Cardiac muscle cell (in vitro differentiated cells and primary cell): ENCODE data around the gene TREM2. TPM values are rescaled to one million over a fixed set of nuclear protein-coding genes. Genes with fewer than 3 reads are reported as not detected.

Experiments
- DNase-seq, 2 donors: peaks; one replicate each; pipeline versions ENCODE4 v3.0.0 to v3.0.0-alpha.2; 2010 to 2017; ENCODE audit warnings: low read depth in 1 of 2, low spot score in 1 of 2
- H3K27ac ChIP-seq: fragments of 200-600 bp; sonication (generic); 2 replicates; pipeline ENCODE4 v1.5.1; 2016
- H3K27me3 ChIP-seq: fragments of 200-600 bp; sonication (generic); 2 replicates; pipeline ENCODE4 v1.6.0; 2016; ENCODE audit warnings: control low read depth
- H3K36me3 ChIP-seq: fragments of 200-600 bp; sonication (generic); 2 replicates; pipeline ENCODE4 v1.5.1; 2016; ENCODE audit warnings: control low read depth
- H3K4me1 ChIP-seq: fragments of 200-600 bp; sonication (generic); 2 replicates; pipeline ENCODE4 v1.8.1; 2017; ENCODE audit warnings: low read depth, mild to moderate bottlenecking, mixed run types
- H3K4me3 ChIP-seq: fragments of 200-600 bp; sonication (generic); 2 replicates; pipeline ENCODE4 v1.5.1; 2016; ENCODE audit warnings: mild to moderate bottlenecking
- H3K9me3 ChIP-seq: fragments of 200-600 bp; sonication (generic); 2 replicates; pipeline ENCODE4 v1.5.1; 2017; ENCODE audit warnings: low read depth, mild to moderate bottlenecking, control low read depth
- polyA plus RNA-seq: library from polyadenylated mRNA; unstranded; fragments of >200 nt; fragmentation: Nextera tagmentation; extraction: Ambion mirVana; gene quantifications from 2 replicates; pipeline ENCODE4 v1.2.1, GENCODE V29; 2016
- total RNA-seq: library from RNA; depleted of rRNA; stranded (reverse); fragments of >200 nt; gene quantifications from 2 replicates; pipeline ENCODE4 v1.2.3, GENCODE V29; 2016
- TF ChIP-seq, protein P1 (sequence below): IDR thresholded peaks from 2 replicates; pipeline ENCODE4 v1.5.1; 2012; ENCODE audit warnings: low read depth, mild to moderate bottlenecking, low read length

TREM2 gene
- total and polyA plus RNA-seq, 2 experiments from 2014 or later: not detected

DNA sequence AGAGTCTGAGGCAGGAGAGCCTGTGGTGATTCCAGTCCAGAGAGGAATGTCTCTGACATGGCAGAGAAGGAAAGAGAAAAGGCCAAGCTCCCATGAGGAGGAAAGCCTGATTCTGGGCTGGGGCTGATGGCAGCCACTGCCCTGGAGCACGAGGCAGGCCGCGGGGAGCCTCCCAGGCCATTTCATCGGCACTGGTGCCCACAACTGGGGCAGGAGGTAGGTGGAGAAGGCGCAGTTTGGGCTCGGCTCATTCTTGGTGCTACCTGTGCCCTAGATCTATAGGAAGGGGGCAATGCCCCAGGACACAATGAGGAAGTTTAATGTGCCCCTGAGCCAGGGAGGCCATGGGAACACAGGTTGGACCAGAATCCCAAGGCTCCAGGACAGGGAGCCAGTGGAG is 6.1 kb downstream of the TREM2 start:
- no peak for DNase-seq
- no peak overlapping the region for H3K4me3 ChIP-seq
- H3K36me3 ChIP-seq: no peaks in the 10 kb centered on the region
- TF ChIP-seq, protein P1, sequence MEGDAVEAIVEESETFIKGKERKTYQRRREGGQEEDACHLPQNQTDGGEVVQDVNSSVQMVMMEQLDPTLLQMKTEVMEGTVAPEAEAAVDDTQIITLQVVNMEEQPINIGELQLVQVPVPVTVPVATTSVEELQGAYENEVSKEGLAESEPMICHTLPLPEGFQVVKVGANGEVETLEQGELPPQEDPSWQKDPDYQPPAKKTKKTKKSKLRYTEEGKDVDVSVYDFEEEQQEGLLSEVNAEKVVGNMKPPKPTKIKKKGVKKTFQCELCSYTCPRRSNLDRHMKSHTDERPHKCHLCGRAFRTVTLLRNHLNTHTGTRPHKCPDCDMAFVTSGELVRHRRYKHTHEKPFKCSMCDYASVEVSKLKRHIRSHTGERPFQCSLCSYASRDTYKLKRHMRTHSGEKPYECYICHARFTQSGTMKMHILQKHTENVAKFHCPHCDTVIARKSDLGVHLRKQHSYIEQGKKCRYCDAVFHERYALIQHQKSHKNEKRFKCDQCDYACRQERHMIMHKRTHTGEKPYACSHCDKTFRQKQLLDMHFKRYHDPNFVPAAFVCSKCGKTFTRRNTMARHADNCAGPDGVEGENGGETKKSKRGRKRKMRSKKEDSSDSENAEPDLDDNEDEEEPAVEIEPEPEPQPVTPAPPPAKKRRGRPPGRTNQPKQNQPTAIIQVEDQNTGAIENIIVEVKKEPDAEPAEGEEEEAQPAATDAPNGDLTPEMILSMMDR: no peak
- H3K4me1 ChIP-seq: no peaks in the 10 kb centered on the region
- H3K9me3 ChIP-seq: no peaks in the 10 kb centered on the region
- no peak overlapping the region for H3K27ac ChIP-seq
- no peaks in the 10 kb centered on the region for H3K27me3 ChIP-seq

DNA sequence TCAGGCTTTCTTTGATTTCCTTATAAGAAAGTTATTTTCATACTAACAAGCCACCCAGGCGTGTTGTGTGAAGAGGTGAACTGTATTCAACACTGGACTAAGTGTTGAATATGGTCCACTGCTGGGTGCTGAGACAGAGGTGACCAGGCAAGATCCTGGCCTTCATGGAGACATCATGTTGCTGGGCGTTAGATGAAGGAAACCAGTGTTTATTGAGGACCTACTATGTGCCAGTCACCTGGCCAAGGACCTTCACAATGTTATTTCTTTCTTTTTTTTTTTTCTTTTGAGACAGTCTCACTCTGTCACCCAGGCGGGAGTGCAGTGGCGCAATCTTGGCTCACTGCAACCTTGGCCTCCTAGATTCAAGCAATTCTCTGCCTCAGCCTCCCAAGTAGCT is 6.9 kb downstream of the TREM2 start:
- H3K27ac ChIP-seq: no peak overlapping the region
- no peaks in the 10 kb centered on the region for H3K27me3 ChIP-seq
- H3K4me1 ChIP-seq: no peaks in the 10 kb centered on the region
- DNase-seq: no peak
- no peaks in the 10 kb centered on the region for H3K36me3 ChIP-seq
- no peaks in the 10 kb centered on the region for H3K9me3 ChIP-seq
- H3K4me3 ChIP-seq: no peak overlapping the region
- TF ChIP-seq, protein P1: no peak

DNA sequence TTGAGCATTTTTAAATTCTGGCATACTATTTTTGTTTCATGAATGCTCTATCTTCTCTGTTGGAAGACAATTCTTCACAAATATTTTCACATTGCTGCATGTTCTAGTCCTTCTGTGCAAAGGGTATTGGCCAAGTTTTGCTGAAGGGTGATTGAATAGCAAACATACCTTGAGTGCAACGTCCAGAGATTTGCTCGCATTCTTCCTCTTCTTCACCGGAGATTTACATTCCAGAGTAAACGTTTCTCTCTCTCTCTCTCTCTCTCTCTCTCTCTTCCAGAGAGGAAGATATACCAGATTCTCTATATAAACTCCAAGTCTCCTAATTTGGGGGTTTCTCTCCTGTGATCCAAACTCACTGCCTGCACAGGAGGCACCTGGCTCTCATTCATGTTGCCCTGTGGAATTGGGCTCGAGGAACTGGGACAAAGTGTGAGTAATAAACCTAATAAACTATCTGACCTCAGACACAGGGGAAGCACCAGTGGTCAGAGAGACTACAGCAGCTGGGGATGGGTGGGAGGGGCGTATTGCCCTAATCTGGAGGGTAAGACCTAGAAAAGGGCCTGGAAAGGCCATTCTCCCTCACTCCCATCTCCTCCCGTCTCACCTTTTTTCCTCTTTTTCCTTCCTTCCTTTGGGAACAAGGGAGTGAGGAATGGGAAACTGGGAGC is 7.6 kb downstream of the TREM2 start:
- Histone ChIP-seq H3K36me3 (no peaks in the 10 kb centered on the region), H3K9me3 (no peaks in the 10 kb centered on the region), H3K4me3 (no peak overlapping the region), H3K27ac (no peak overlapping the region), H3K27me3 (no peaks in the 10 kb centered on the region), H3K4me1 (no peaks in the 10 kb centered on the region)
- DNase-seq: no peak
- TF ChIP-seq, protein P1: no peak

DNA sequence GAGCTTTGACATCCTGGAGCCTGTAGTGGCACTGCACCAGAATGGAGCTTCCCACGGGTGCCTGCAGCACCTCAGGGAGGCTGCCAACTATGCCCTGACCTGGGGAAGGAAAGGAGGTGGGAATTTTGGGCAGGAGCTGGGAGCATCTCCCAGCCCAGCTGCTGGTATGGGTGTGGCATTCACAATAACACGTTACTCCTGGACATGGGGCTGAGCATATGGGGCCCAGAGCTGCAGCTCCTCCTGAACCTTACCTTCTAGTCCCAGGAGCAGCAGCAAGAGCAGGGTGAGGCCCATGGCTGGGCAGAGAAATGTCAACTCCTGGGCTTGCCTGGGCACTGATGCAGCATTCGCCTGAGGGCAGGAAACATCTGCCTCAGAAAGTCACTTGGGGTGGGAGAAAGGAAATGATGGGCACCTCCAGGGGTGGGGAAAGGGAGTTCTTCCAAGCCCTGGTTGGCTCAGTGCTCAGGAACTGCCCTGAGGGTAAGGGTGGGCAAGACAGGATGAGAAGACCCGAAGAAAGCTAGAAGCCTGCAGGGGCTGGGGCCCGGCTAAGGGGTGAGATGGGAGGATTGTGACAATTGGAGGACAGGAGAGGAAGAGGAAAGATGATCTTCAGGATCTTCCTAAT is 8.8 kb downstream of the TREM2 start, which contains the start of gene TREML1:
Gene TREML1, minus strand, starts transcription at position 356 of the 634 bp plus-strand sequence. Its CDS starts 59 bp downstream, at position 297.
- DNase-seq: no peak
- Histone ChIP-seq H3K4me1 (no peaks in the 10 kb centered on the region), H3K9me3 (no peaks in the 10 kb centered on the region), H3K36me3 (no peaks in the 10 kb centered on the region), H3K4me3 (no peak within 1 kb of the TSS), H3K27me3 (no peaks in the 10 kb centered on the region), H3K27ac (no peak within 1 kb of the TSS)
- TF ChIP-seq, protein P1: no peak

DNA sequence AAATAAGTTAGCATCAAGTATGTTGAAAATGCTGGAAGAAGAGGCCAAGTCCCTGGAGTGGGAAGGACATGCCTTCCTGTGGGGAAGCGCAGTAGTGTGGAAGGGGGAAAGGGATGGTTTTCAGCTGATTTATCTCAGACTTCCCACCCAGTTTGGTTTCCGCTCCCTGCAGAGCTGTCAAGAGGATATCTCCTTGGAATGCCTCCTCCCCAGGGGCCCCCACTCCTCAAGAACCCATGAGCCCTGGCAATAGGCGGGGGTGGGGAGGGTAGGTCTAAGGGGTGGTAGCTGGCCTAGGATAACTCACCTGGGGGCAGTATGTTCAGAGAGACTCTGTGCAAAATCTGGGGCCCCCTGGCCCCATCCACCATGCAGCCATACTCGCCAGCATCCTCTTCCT is 9.5 kb downstream of the TREM2 start:
- Histone ChIP-seq H3K4me1 (no peaks in the 10 kb centered on the region), H3K27me3 (no peaks in the 10 kb centered on the region), H3K9me3 (no peaks in the 10 kb centered on the region), H3K36me3 (no peaks in the 10 kb centered on the region), H3K27ac (no peak overlapping the region), H3K4me3 (no peak overlapping the region)
- TF ChIP-seq, protein P1: no peak
- no peak for DNase-seq
